HG02884 (cell line): ENCODE results near the gene STEAP3.
A peak's percentile ranks its signal among the peaks of the same experiment; 100 is the strongest.

ENCODE experiments used
- ATAC-seq: cut with Tn5 transposase; IDR thresholded peaks from one replicate; pipeline ENCODE4 v1.9.1; 2021; ENCODE audit warnings: mild to moderate bottlenecking, moderate library complexity; ENCODE audit not compliant: unreplicated experiment

STEAP3 gene

DNA sequence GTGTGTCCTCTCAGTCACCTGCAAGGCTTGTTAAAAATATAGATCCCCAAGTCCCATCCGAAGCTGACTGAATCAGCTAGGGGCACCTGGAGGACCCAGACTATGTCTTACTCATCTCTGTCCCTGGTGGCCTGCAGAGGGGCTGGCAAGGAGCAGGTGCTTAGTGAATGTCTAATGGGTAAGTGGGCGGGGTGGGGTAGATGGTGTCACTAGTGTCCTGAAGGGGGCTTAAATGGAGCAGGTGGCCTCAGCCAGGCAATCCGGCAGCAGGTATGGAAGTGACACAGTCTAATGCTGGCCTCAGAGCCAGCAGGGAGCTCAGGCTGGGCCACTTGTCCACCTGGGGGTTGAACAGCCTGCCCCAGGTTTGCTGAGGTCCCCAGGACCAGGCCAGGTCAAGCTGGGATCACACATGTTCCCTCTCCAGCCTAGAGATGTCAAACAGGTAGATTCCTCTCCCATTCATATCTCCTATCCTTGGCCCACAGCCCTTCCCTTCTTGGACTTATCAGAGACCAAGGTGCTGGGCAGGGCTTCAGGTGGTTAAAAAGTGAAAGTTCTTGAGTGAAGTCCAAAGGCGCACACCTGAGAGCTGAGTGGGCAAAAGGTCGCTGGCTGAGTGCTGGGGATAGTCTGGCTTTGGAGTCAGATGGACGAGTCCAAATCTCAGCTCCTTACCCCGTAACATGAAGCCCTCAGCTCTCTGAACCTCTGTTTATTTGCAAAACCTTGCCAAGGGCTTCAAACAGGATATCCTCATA lies 1.7 kb downstream of the STEAP3 start:
- ATAC-seq: no peak

DNA sequence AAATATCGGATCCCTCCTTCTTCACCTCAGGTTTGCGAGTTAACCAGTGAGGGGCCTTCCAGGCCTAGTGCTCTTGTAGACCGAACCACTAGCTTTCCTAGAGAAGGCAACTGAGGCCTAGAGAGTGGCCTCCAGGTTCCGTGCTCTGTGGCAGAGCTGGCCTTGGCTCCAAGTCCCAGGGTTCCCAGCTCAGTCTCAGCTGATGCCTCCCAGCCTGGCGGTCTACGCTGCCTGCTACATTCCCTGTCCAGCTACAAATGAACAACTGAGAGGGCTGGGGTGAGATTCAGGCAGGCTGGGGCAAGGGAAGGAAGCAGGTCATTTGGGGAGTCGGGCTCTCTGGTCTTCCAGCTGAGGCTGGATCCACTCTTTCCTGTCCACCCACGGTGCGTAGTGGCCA lies 2.3 kb downstream of the STEAP3 start:
- no peak for ATAC-seq

DNA sequence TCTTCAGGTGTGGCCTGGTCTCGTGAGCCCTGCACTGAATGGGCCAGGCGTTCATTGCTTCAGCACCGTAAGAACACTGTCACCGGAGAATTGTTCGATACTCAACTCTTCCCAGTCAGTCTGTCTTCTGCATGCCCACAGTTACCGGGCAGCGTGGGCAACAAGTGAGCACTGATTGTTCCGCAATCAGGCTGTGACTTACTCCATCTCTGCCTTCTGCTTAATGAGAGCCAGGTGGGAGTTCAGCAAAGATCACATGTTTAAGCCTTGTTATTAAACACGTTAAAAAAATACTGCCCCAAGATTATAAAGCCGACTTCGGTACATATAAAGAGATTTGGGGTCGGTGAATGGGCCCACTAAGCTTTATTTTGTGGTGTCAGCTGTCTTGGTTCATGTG lies 3.7 kb downstream of the STEAP3 start:
- no peak for ATAC-seq

DNA sequence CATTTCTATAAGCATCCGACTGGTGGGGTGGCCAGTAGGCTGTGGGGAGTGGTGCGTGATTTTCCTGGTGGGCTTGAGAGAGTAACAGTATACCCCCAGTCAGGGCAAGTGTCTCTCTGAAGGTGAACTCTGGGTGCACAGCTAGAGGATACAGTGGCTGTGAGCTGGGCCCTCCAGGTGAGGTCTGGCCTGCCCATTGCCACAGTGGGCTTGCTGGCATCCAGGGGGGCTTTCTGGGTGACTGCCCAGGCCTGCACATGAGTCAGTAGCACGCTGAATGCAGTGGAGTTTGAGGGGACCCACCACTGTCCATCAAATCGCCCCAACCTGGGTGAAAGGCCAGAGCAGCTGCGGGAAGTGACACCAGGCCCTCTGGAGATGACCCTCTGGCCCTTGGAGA lies 4.5 kb downstream of the STEAP3 start:
- ATAC-seq: no peak

DNA sequence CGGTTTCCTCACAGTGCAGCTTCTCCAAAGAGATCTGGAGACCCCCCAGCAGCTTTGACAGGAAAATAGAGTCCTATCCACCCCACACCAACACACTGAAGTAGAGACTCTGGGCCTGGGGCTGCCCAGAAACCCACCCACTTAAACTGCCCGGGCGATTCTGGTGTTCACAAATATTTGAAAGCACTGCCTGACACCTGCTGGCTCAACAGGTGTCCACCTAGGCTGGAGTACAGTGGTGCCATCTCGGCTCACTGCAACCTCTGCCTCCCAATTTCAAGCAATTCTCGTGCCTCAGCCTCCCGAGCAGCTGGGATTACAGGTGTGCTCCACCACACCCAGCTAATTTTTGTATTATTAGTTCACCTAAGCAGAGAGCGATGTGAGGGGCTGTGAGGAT lies 5.3 kb downstream of the STEAP3 start:
- ATAC-seq: no peak

DNA sequence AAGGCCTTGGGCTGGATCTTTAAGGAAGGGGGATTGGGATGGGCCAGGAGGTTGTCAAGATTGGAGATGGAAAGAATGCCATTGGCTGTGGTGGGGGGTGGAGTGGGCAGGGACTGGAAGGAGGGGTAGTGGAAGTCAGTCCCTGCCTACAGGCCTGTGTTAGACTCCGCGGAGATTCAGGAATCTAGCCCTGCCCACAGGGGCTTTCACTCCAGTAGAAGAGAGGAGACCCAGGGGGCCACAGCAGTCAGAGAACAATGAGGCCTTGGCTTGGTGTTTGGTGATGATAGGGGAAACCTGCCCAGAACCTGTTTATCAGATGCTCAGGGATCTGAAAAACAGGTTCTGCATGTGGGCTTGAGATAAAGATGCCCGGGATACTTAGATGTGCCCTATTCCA lies 6.1 kb downstream of the STEAP3 start:
- ATAC-seq: no peak

DNA sequence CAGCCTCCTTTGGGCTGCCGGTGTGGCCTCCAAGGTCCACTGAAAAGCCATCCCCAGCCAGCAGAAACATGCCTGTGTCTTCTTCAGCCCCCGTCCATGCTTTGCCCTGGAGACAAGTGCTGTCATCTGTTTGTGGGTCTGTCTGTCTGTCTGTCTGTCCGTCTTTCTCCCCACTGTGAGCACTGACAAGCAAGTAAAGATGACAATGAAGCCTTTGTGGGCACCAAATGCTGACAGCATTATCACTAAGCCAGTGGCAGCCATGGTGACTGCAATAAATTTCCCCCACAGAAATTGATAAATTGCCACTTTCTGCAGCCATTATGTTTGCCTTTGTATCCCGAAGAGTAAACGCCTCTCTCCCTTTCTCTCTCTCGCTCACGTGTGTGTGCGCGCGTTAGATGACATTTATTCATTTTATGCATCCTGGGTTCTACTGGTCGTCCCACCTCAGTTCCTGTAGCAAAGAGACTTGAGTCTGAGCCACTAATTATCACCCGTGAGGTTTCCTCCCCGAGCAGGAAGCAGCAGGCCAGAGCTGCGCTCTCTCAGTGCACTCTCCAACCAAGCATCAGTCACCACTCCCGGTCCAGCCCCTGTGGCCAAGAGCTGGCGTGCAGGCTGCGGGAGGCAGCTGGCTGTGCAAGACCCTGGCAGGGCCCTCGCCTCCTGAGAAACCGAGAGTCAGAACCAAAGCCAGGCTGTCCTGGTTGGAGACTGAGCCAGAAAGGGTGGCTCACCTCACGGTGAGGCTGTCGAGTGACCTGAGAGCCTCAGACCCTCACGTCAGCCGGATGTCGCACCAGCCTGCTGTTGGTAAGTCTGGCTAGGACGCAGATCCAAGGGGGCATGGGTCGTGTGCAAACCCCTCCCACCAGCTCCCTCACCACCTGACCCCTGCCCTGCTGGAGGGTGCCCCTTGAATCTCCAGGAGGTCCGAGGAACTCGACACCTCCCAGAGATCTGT lies 6.9 kb downstream of the STEAP3 start:
- no peak for ATAC-seq

DNA sequence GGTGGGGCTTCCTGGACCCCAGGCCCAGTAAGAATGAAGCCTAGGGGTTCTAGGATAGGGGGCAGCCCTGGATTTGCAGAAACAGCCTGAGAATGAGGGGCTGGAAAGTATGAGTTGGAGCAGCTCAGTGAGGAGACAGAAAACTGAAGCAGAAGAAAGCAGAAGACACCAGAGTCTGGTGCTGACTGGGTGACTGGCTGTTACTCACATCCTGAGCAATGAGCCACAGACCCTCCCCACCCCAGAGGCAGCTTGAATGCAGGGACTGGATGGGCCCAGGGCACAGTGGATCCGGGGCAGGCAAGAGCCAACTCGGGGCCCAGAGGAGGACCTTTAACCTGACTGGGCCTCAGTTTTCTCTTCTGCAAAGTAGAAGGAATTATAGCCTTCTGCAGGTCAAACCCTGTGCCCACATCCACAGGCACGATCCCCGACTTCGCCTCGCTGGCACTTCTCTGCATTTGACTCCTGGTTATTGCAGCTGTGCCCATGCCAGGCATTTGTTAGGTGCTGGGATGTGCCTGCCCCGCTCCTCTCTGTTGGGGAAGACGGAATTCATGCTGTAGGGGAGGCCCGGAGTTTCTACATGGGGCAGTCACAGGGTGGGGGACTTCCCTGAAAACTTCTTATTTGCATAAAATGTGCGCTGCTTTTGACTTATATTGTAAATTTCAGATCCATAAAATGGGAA lies 8.5 kb downstream of the STEAP3 start:
- ATAC-seq: peak; percentile 43

DNA sequence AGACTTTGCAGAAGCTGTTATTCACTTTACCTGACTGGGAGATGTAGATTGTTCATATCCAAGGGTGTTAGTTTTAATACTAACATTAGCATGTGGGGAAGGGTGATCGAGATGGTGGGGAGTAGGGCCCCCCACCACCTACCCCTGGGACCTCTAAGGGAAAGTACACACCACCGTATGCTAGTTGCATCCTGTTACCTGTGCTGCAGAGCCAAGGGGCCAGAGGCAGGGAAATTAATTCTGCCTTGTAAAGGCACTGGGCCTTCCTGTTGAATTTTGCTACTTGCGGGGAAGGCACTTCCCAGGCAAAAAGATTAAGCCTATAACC lies 9.0 kb downstream of the STEAP3 start:
- peak; percentile 33 for ATAC-seq

DNA sequence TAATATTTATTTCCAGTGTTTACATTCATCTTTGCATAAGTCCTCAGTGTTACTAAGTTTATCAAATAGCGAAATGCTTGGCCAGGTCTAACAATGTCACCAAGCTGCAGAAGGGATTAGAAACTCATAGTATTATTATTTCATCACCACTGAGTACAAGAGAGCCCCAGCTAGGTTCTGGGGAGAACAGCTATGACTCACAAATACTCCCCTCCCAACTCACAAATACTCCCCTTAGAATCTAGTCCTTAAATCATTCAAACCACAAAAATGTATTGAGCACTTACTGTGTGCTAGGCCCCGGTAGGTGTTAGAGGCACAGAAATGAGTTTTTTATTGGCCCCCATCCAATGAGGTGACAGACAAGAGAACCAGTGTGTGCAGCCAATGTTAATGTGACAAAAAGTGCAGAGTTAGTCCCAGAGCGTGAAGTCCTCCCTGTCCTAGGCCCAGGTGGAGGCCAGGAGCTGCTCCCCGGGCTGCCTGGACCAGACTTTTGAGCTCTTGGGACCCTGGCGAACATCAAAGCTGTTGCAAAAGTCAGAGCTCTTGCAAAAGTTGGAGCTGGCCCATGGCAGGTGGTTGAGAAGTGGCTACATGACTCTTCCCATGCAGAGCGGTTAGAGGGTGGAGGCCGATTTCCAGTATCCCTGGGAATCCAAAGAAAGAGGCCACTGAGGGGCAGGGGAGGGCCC lies 9.8 kb downstream of the STEAP3 start:
- peak; percentile 56 for ATAC-seq

DNA sequence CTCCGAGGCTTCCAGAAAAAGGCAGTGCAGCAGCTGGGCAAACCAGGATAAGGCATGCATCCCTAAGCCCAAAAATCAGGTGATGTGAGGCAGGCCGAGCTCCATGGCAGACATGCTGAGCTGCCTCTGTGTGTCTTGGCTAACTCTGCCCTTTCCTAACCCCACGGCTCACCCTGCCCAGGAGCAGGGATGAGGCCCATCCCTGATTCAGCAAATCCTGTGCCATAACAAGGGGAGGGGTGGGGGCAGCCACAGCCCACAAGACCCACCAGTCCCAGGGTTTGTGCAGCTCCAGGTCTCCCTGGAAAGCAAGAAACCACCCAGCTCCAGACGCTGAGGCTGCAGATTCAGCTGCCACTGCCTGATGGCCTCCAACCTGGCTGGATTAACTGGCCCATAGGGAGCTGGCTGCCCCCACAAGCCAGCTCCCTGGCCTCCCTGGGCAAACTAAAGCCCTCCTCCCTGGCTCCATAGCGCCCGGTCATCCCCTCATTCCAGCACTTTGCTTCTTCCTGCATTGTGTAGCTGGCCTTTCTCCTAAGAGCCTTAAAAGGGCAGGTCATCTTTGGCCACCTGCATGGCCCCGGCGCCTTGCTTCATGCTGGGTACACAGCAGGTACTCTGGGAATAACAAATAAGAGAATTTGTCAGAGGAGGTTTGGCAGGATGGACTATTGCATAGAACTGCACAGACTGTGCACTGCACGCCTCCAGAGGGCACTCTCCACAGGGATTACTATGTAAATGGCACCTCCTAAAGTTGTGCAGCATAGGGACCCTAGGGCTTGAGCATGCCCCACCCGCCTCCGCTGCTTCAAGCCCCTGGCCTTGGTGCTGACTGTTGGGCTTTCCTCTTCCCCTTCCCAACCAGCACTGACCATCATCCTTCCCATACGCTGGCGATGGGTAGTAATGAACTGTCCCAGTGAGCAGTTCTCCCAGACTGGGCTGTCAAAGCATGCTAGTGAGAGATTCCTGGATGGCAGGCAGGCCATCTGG lies 10.7 kb downstream of the STEAP3 start:
- ATAC-seq: no peak

DNA sequence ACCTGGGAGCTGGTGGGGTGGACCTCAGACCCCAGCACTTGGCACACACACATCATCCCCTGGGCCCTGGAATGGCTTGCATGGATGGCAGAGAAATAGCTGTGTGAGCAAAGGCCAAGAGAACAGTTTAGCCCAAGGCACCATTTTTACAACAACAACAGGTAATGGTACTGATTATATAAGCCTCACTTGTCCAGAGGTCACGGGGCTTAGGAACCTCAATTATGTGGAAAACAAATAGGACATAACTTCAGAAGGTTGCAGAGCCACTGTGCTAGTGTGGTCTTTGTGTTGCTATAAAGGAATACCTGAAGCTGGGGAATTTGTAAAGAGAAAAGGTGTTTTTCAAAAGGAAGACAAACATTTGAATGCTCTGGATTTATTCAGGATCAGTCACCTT lies 13.2 kb downstream of the STEAP3 start:
- ATAC-seq: no peak

DNA sequence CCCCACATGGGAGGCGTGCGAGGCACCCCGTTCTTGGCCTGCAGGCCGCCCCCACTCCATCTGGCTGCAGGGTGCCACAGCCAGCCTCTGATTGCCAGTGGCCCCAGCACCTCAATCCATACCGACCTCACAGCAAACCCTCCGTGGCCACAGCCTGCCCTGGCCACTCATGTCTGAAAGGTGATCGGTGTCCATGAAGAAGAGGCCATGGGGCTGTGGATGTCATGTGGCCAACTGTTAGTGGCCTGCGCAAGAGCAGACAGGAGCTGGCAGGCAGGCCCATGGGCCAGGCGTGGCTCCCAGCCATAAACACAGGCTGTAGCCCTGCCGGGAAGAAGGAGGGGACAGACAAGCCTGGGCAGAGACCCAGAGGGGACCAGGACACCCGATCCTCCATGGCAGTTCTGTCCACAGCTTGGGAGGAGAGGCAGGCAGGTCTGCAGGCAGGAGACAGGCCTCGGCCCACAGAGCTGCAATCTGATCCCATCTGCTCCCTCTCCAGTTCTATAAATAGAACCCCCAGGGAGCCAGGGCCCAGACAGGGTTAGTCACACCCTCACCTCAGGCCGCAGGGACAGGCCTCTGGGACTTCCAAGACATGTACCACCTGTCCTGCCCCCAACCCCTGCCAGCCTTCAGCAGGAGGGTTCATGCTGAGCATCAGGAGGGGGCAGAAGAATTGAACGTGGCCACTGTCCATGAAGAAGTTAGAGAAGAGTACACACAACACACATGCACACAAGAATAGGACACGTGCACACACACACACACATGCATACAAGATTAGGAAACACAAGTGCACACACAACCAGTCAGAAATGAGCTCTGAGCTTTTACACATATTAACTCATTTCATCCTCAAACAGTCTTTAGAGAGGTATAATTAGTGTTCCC lies 16.9 kb downstream of the STEAP3 start:
- no peak for ATAC-seq

DNA sequence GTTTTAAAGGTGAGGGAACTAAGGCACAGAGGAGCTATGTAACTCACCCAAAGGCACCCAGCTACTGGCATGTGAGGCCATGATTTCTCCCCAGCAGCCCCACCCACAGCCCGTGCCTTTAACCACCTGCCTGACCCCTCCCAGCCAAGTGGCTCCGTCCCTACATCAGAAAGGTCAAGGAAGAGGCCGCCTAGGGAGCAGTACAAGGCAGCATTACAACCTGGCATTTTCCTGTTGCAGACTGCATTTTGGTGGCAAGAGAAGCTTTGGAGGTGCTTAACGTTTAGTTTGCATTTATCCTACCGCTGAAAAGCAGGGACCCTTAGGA lies 17.5 kb downstream of the STEAP3 start:
- ATAC-seq: no peak

DNA sequence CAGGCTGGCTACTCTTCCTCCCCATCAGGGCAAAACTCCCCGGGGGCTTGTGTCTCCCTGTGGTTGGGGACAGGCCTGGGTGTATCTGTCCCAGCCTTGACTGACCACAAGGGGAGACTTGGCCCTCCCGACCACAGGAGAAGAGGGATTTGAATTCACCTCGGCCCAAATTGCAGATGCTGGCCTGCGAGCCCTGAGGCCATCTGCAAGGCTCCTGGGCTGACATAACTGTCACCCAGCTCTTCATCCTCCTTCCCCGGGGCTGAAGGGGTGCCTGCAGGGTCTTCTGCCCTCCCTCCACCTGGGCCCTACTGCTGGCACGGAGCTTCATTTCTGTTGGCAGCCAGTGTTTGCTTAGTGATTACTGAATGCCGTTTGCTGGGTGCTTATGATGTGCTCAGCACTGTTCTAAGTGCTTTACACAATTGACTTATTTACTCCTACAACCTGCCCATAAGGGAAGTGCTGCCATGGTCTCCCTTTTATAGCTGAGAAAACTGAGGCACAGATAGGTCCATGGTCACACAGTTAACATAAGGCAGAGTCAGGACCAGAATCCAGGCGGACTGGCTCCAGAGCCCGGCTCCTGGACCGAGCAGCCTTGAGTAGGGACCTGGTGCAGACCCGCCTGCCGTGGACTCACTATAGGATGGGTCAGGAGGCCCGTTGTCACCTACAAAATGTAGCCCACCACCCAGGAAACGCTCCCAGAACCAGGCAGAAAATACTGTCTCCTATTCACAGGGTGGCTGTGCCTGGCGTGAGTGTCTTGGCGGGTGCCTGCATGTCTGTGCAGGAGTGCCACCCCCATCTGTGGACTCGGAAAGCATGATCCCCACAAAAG lies 18.9 kb downstream of the STEAP3 start:
- no peak for ATAC-seq

DNA sequence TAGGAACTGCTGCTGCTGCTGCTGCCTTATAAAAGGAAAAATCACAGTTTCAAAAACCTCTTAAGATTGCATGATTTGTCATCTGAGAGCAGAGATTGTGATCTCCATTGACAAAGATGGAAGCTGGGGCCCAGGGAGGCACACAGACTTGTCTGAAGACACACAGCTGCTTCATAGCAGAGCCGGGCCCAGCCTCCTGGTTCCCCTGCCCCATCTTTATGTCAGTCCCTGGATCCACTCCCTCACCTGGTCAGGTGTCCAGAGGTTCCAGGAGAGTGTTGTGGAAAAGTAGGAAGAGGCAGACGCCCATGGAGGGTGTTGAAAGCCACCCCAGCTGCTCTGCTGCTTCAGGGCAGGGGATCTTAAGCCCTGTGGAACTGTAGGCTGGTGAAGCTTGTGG lies 20.0 kb downstream of the STEAP3 start:
- ATAC-seq: no peak

DNA sequence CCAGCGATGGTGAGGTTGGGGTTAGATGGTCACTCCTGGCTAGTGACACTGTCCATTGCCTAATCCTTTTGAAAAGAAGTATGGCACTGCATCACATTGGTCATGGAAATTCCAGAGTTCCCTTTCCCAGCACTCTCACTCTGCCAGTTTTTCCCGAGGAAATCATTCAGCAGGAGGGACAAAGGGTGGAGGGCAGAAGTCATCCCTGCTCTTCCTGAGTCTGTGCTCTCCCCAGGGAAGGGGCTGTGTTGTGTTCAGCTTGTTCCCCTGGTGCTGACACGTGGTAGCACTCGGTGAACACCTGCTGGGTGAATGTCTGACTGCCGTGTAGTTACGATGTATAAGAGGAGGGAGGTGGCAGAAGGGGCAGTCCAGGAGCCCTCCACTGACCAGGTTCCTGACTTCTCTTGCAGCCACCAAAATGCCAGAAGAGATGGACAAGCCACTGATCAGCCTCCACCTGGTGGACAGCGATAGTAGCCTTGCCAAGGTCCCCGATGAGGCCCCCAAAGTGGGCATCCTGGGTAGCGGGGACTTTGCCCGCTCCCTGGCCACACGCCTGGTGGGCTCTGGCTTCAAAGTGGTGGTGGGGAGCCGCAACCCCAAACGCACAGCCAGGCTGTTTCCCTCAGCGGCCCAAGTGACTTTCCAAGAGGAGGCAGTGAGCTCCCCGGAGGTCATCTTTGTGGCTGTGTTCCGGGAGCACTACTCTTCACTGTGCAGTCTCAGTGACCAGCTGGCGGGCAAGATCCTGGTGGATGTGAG lies 21.6 kb downstream of the STEAP3 start:
- no peak for ATAC-seq
